ENCODE results near the gene MRPL4. TPM values are rescaled to one million over a fixed set of nuclear protein-coding genes. Genes with fewer than 3 reads are reported as not detected.

MRPL4 gene
- total RNA-seq, 2 experiments from 2014 or later: 44.6 to 47.3 TPM

GRCh38 chr19:10292206-10292788, 40.3 kb downstream of the MRPL4 start:
- no peaks in the 10 kb centered on the region for H3K36me3 ChIP-seq (ENCODE audit: insufficient read depth, low read length)
- peaks cover 88% of the 10 kb centered on the region for H3K4me1 ChIP-seq (ENCODE audit: insufficient read depth, low read length)
- Mint-ChIP-seq H3K9me3 (no peaks in the 10 kb centered on the region), H3K36me3 (ENCODE audit: low read depth) (no peaks in the 10 kb centered on the region), H3K27ac (peak overlapping the region; percentile 40), H3K4me1 (ENCODE audit: low read depth) (peaks cover 62% of the 10 kb centered on the region), H3K4me3 (peak overlapping the region; percentile 82), H3K27me3 (peaks cover 88% of the 10 kb centered on the region)
- TF ChIP-seq CTCF (IDR thresholded peaks at IDR 0.05): no peak
- peak in 12 of 14 experiments; percentile 38 to 79 (median 58) for DNase-seq
- H3K27me3 ChIP-seq (ENCODE audit: control insufficient read depth in 1 of 2, insufficient read depth in 2 of 2, low read length in 2 of 2): peaks cover 82 to 85% of the 10 kb centered on the region in 2 experiments
- H3K27ac ChIP-seq (ENCODE audit: low read depth in 1 of 2, low read length in 2 of 2): no peak overlapping the region
- intact Hi-C loops (cut with DNase I, micrococcal nuclease): no loop called here
- ChIA-PET POLR2A (interaction anchor here (1.3 to 5.0 kb wide), 4 partner anchors 22 to 97 kb away, joined by 3 to 39 read pairs (median 6); partner anchors contain the start of genes ICAM1 and RAVER1), CTCF (interaction anchor here (0.8 to 2.4 kb wide), 4 partner anchors 22 to 99 kb away, joined by 3 to 9 read pairs (median 4); partner anchors contain the start of gene ICAM1)
- ATAC-seq (ENCODE audit: poor library complexity): peak; percentile 45
- H3K4me3 ChIP-seq (ENCODE audit: low read length): peak overlapping the region; percentile 48
- peaks cover 0 to 66% of the 10 kb centered on the region in 2 experiments for H3K9me3 ChIP-seq (ENCODE audit: control insufficient read depth in 1 of 2, insufficient read depth in 1 of 2, low read length in 2 of 2)

GRCh38 chr19:10292789-10293636, 41.0 kb downstream of the MRPL4 start:
- ChIA-PET CTCF (interaction anchor here (1.0 to 2.4 kb wide), 2 partner anchors 23 to 98 kb away, joined by 4 to 9 read pairs; partner anchors contain the start of gene ICAM1), POLR2A (interaction anchor here (5.0 kb wide), 1 partner anchor 22 kb away, joined by 39 read pairs; the partner anchor contains the start of gene ICAM1)
- no peaks in the 10 kb centered on the region for H3K9me3 Mint-ChIP-seq

More at GRCh38 chr19:10292789-10293636, 41.0 kb downstream of the MRPL4 start:
- Mint-ChIP-seq H3K27me3 (peaks cover 80% of the 10 kb centered on the region), H3K36me3 (ENCODE audit: low read depth) (no peaks in the 10 kb centered on the region), H3K4me1 (ENCODE audit: low read depth) (peaks cover 55% of the 10 kb centered on the region), H3K4me3 (peak overlapping the region; percentile 69), H3K27ac (no peak overlapping the region)
- Histone ChIP-seq H3K4me1 (ENCODE audit: insufficient read depth, low read length) (peaks cover 81% of the 10 kb centered on the region), H3K4me3 (ENCODE audit: low read length) (peak overlapping the region; percentile 48), H3K9me3 (ENCODE audit: control insufficient read depth in 1 of 2, insufficient read depth in 1 of 2, low read length in 2 of 2) (peaks cover 0 to 59% of the 10 kb centered on the region in 2 experiments), H3K27me3 (ENCODE audit: control insufficient read depth in 1 of 2, insufficient read depth in 2 of 2, low read length in 2 of 2) (peaks cover 74 to 77% of the 10 kb centered on the region in 2 experiments), H3K27ac (ENCODE audit: low read depth in 1 of 2, low read length in 2 of 2) (no peak overlapping the region), H3K36me3 (ENCODE audit: insufficient read depth, low read length) (no peaks in the 10 kb centered on the region)
- intact Hi-C loops (cut with DNase I, micrococcal nuclease): no loop called here
- no peak for TF ChIP-seq CTCF (IDR thresholded peaks at IDR 0.05)
- no peak for ATAC-seq (ENCODE audit: poor library complexity)
- peak in 2 of 14 experiments; percentile 43 to 57 for DNase-seq
